ENCODE measurements around the gene UTP4.

- TF ChIP-seq CTCF (IDR thresholded peaks at IDR 0.05; ENCODE audit: low read depth, low read length) (no peak), MAX (IDR thresholded peaks at IDR 0.05; ENCODE audit: low read depth, low read length) (peak; percentile 95), POLR2A (IDR thresholded peaks at IDR 0.05; ENCODE audit: extremely low read depth, insufficient read length) (peak; percentile 92)
Observed at GRCh38 chr16:69132424-69133252, at the start of gene UTP4, which contains the start of gene CHTF8.
